B cell (primary cell): ENCODE data around the gene SNAP29. TPM values are rescaled to one million over a fixed set of nuclear protein-coding genes. Genes with fewer than 3 reads are reported as not detected.
"Not testable (repeated sequence)": the region's sequence is repeated elsewhere in the genome, so short reads cannot be mapped to it uniquely, and the experiment has no call there.

ENCODE experiments used
- ATAC-seq: fragments of 200-7000 bp; cut with Tn5 transposase; one replicate; pipeline ENCODE4 v1.10.0; 2021; ENCODE audit warnings: low read depth, mild to moderate bottlenecking, moderate number of reproducible peaks, moderate library complexity
- CTCF ChIA-PET: fragments of 350-600 bp; sonication (Branson Sonifier 250); formaldehyde crosslinking; loops from one replicate; lab custom pipeline; 2021; ENCODE audit warnings: antibody characterized with exemption, inconsistent platforms; lab: Charles Lee
- POLR2A ChIA-PET: fragments of 350-600 bp; sonication (Branson Sonifier 250); formaldehyde crosslinking; loops from one replicate; lab custom pipeline; 2021; ENCODE audit warnings: antibody characterized with exemption; lab: Charles Lee
- DNase-seq: peaks from one replicate; pipeline ENCODE4 v3.0.0; 2013
- H2AFZ ChIP-seq: 2 replicates; pipeline ENCODE4 v1.6.1; 2012; ENCODE audit warnings: mild to moderate bottlenecking, low read depth, low read length; ENCODE audit not compliant: insufficient read depth, poor library complexity, severe bottlenecking
- H3K27ac ChIP-seq, 2 donors: 1 replicate in 1 of 2; 2 replicates in 1 of 2; pipeline ENCODE4 v1.5.1; 2012 to 2013; ENCODE audit warnings: low read length in 2 of 2, mild to moderate bottlenecking in 2 of 2, moderate library complexity in 1 of 2
- H3K27me3 ChIP-seq, 4 experiments: fragments of 200-600 bp in 1 of 4; sonication (generic) in 1 of 4; replicated peaks in 1 of 4; 1 replicate in 2 of 4; 2 replicates in 2 of 4; pipeline versions ENCODE4 v1.6.1 to v1.7.0; 2013 to 2016; ENCODE audit warnings: low read length in 3 of 4, mild to moderate bottlenecking in 2 of 4, mixed read lengths in 1 of 4, moderate library complexity in 1 of 4; ENCODE audit not compliant: insufficient read depth in 4 of 4, control insufficient read depth in 3 of 4; ENCODE audit errors: control extremely low read depth in 1 of 4
- H3K36me3 ChIP-seq, 2 experiments: replicated peaks in 1 of 2; 1 replicate in 1 of 2; 2 replicates in 1 of 2; pipeline versions ENCODE4 v1.6.1 to v1.7.1; 2013; ENCODE audit warnings: low read length in 1 of 2; ENCODE audit not compliant: insufficient read depth in 2 of 2, control insufficient read depth in 1 of 2; ENCODE audit errors: control extremely low read depth in 1 of 2, extremely low read depth in 1 of 2
- H3K4me1 ChIP-seq, 2 donors: fragments of 200-600 bp in 1 of 2; sonication (generic) in 1 of 2; 1 replicate in 1 of 2; 2 replicates in 1 of 2; pipeline versions ENCODE4 v1.5.1 to v1.6.1; 2013 to 2017; ENCODE audit warnings: low read length in 2 of 2; ENCODE audit not compliant: control insufficient read depth in 2 of 2, insufficient read depth in 2 of 2
- H3K4me2 ChIP-seq: replicated peaks from 2 replicates; pipeline ENCODE3; 2012; ENCODE audit warnings: mild to moderate bottlenecking, low read depth, low read length; ENCODE audit not compliant: poor library complexity, severe bottlenecking
- H3K4me3 ChIP-seq, 5 experiments: fragments of 200-600 bp in 1 of 5; sonication (generic) in 1 of 5; 1 replicate in 3 of 5; 2 replicates in 2 of 5; pipeline versions ENCODE4 v1.5.1 to v1.7.0; 2011 to 2016; ENCODE audit warnings: low read length in 4 of 5, mild to moderate bottlenecking in 4 of 5, low read depth in 2 of 5, control low read depth in 1 of 5, moderate library complexity in 1 of 5; ENCODE audit not compliant: insufficient read depth in 1 of 5; ENCODE audit errors: control extremely low read depth in 1 of 5, extremely low read depth in 1 of 5
- H3K79me2 ChIP-seq: fragments of 200-600 bp; sonication (generic); one replicate; pipeline ENCODE4 v1.6.0; 2016; ENCODE audit warnings: low read length; ENCODE audit not compliant: control insufficient read depth, insufficient read depth
- H3K9ac ChIP-seq: fragments of 200-600 bp; sonication (generic); 2 replicates; pipeline ENCODE4 v1.6.1; 2017; ENCODE audit warnings: mild to moderate bottlenecking, low read length, moderate library complexity
- H3K9me3 ChIP-seq, 3 donors: one replicate each; pipeline versions ENCODE4 v1.6.1 to v1.7.1; 2013; ENCODE audit warnings: low read length in 2 of 3; ENCODE audit not compliant: control insufficient read depth in 2 of 3, insufficient read depth in 1 of 3; ENCODE audit errors: control extremely low read depth in 1 of 3
- H4K20me1 ChIP-seq: 2 replicates; pipeline ENCODE4 v1.6.0; 2012; ENCODE audit warnings: mild to moderate bottlenecking, low read length; ENCODE audit not compliant: insufficient read depth, control insufficient read depth, poor library complexity, severe bottlenecking
- H3K27ac Mint-ChIP-seq: one replicate; pipeline ENCODE4 v1.8.0; 2021; ENCODE audit warnings: mixed read lengths
- H3K27me3 Mint-ChIP-seq: one replicate; pipeline ENCODE4 v1.8.0; 2021; ENCODE audit warnings: mixed read lengths
- H3K4me1 Mint-ChIP-seq: one replicate; pipeline ENCODE4 v1.8.0; 2021; ENCODE audit warnings: mixed read lengths
- H3K4me3 Mint-ChIP-seq: one replicate; pipeline ENCODE4 v1.8.0; 2021; ENCODE audit warnings: mixed read lengths
- H3K9me3 Mint-ChIP-seq: one replicate; pipeline ENCODE4 v1.8.0; 2022; ENCODE audit warnings: mixed read lengths; ENCODE audit not compliant: insufficient read depth
- CTCF ChIP-seq: fragments of 200-600 bp; IDR thresholded peaks from one replicate; pipeline ENCODE4 v1.8.0; 2022; ENCODE audit warnings: antibody characterized with exemption, mild to moderate bottlenecking
- EZH2 ChIP-seq: IDR thresholded peaks from 2 replicates; pipeline ENCODE4 v1.6.1; 2012; ENCODE audit warnings: borderline replicate concordance, low read depth, mild to moderate bottlenecking, moderate library complexity, low read length; ENCODE audit not compliant: insufficient read depth, poor library complexity, severe bottlenecking
- WGBS: methylation state at CpG from one replicate; pipeline ENCODE4 v1.1.5; 2013; ENCODE audit warnings: missing lambda C conversion rate; ENCODE audit not compliant: insufficient coverage; 5-methylcytosine and 5-hydroxymethylcytosine counted together
- intact Hi-C: fragments of 100-400 bp; cut with micrococcal nuclease; formaldehyde crosslinking; loops from one replicate; pipeline ENCODE4 v1.10.0; 2022
- polyA plus RNA-seq: library from polyadenylated mRNA; depleted of rRNA; stranded (reverse); fragments of >200 nt; gene quantifications from 2 replicates; pipeline ENCODE4 v1.2.3, GENCODE V29; 2012
- total RNA-seq, 2 donors: library from RNA; stranded (reverse); fragments of 120-200 nt in 1 of 2; gene quantifications; 1 replicate in 1 of 2; 2 replicates in 1 of 2; pipeline versions ENCODE4 v1.2.3 to v1.2.4, GENCODE V29; 2013 to 2022

The SNAP29 gene
- total and polyA plus RNA-seq, 2 donors (not counting 1 experiment from before 2014, with no cell fraction given) = 13.4 to 17.4 TPM

GRCh38 chr22:20818471-20818870 lies 40.3 kb upstream of the SNAP29 start:
- Histone ChIP-seq H4K20me1 (no peaks in the 10 kb centered on the region), H3K4me2 (no peak overlapping the region), H2AFZ (no peak overlapping the region), H3K27me3 (no peaks in the 10 kb centered on the region), H3K4me1 (no peaks in the 10 kb centered on the region), H3K4me3 (no peak overlapping the region), H3K79me2 (no peaks in the 10 kb centered on the region), H3K27ac (no peak overlapping the region), H3K36me3 (peaks cover 14 to 68% of the 10 kb centered on the region in 2 experiments), H3K9me3 (no peaks in the 10 kb centered on the region), H3K9ac (no peak overlapping the region)
- H3K4me1 Mint-ChIP-seq = no peaks in the 10 kb centered on the region
- no peak overlapping the region for H3K4me3 Mint-ChIP-seq
- ATAC-seq (no peak), DNase-seq (no peak)
- ChIA-PET CTCF (no interaction called here), POLR2A (no interaction called here)
- 100% methylated on average over 2 of the region's 3 CpGs for WGBS
- TF ChIP-seq EZH2 (no peak), CTCF (no peak)
- no peaks in the 10 kb centered on the region for H3K9me3 Mint-ChIP-seq
- no peaks in the 10 kb centered on the region for H3K27me3 Mint-ChIP-seq
- intact Hi-C loops = no loop called here
- no peak overlapping the region for H3K27ac Mint-ChIP-seq

- Histone ChIP-seq H2AFZ (no peak overlapping the region), H3K4me1 (no peaks in the 10 kb centered on the region), H4K20me1 (no peaks in the 10 kb centered on the region), H3K36me3 (peaks cover 16 to 73% of the 10 kb centered on the region in 2 experiments), H3K4me2 (no peak overlapping the region), H3K27ac (no peak overlapping the region), H3K9ac (no peak overlapping the region), H3K79me2 (no peaks in the 10 kb centered on the region), H3K9me3 (no peaks in the 10 kb centered on the region), H3K4me3 (no peak overlapping the region), H3K27me3 (no peaks in the 10 kb centered on the region)
- Mint-ChIP-seq H3K27ac (no peak overlapping the region), H3K27me3 (no peaks in the 10 kb centered on the region), H3K9me3 (no peaks in the 10 kb centered on the region), H3K4me3 (no peak overlapping the region), H3K4me1 (no peaks in the 10 kb centered on the region)
- intact Hi-C loops = no loop called here
- 100% methylated on average over 5 of the region's 9 CpGs for WGBS
- ATAC-seq (no peak), DNase-seq (no peak)
- no peak for TF ChIP-seq EZH2
- no peak for TF ChIP-seq CTCF
- ChIA-PET CTCF (no interaction called here), POLR2A (interaction anchor here (0.6 kb wide), 1 partner anchor 57 kb away, joined by 3 read pairs; no protein-coding TSS in a partner anchor)
Measured at GRCh38 chr22:20819471-20819870, 39.3 kb upstream of the SNAP29 start.

- ATAC-seq, H3K9me3 Mint-ChIP-seq, intact Hi-C loops, POLR2A ChIA-PET, CTCF ChIA-PET, H3K4me3 Mint-ChIP-seq, H3K27ac Mint-ChIP-seq, H3K4me1 ChIP-seq, H4K20me1 ChIP-seq, H3K9ac ChIP-seq, H3K27ac ChIP-seq, H3K4me2 ChIP-seq, H3K27me3 Mint-ChIP-seq, H3K4me1 Mint-ChIP-seq, H3K4me3 ChIP-seq, DNase-seq, H3K79me2 ChIP-seq, H3K27me3 ChIP-seq, H2AFZ ChIP-seq, H3K9me3 ChIP-seq: not testable (repeated sequence)
- WGBS = 67% methylated on average over 1 of the region's 8 CpGs
- H3K36me3 ChIP-seq = peaks cover 18 to 65% of the 10 kb centered on the region in 2 experiments
Measured at GRCh38 chr22:20821717-20822239, 37.0 kb upstream of the SNAP29 start.
